Panc1 (cell line): ENCODE measurements around the gene ACO1. TPM values are rescaled to one million over a fixed set of nuclear protein-coding genes. Genes with fewer than 3 reads are reported as not detected.

Source experiments
- ATAC-seq: fragments of 200-7000 bp; cut with Tn5 transposase; 2 replicates; pipeline ENCODE4 v1.9.1; 2020; ENCODE audit warnings: mild to moderate bottlenecking, moderate library complexity
- BruUV-seq: library from RNA; stranded (reverse); fragments of 400-500 nt; replicated peaks from 2 replicates; lab custom pipeline; 2021; lab: Mats Ljungman, UMichigan
- CTCF ChIA-PET: fragments of 300-600 bp; sonication (Branson Sonifier 250); formaldehyde crosslinking; loops from one replicate; lab custom pipeline; 2022; ENCODE audit warnings: antibody characterized with exemption; lab: Charles Lee
- POLR2A ChIA-PET: fragments of 300-600 bp; sonication (Branson Sonifier 250); formaldehyde crosslinking; loops from one replicate; lab custom pipeline; 2022; ENCODE audit warnings: antibody characterized with exemption; lab: Charles Lee
- DNase-seq: peaks from one replicate; pipeline ENCODE4 v3.0.0-alpha.2; 2010; ENCODE audit warnings: low read depth, low spot score
- H3K27ac ChIP-seq: 2 replicates; pipeline ENCODE4 v1.5.1; 2011; ENCODE audit warnings: mild to moderate bottlenecking, low read length, inconsistent platforms
- H3K27me3 ChIP-seq: fragments of 200-500 bp; sonication (Bioruptor generic); 2 replicates; pipeline ENCODE4 v1.6.0; 2014; ENCODE audit warnings: low read length, inconsistent platforms; ENCODE audit not compliant: control insufficient read depth, insufficient read depth
- H3K36me3 ChIP-seq: fragments of 200-500 bp; sonication (Bioruptor generic); 2 replicates; pipeline ENCODE4 v1.5.1; 2014; ENCODE audit warnings: inconsistent platforms, mild to moderate bottlenecking, low read length, moderate library complexity; ENCODE audit not compliant: control insufficient read depth, insufficient read depth
- H3K4me1 ChIP-seq: 2 replicates; pipeline ENCODE4 v1.5.1; 2011; ENCODE audit warnings: inconsistent platforms, mild to moderate bottlenecking, low read length, moderate library complexity; ENCODE audit not compliant: control insufficient read depth, insufficient read depth
- H3K4me3 ChIP-seq, 2 experiments: 2 replicates each; pipeline ENCODE4 v1.5.1; 2011 to 2012; ENCODE audit warnings: low read depth in 2 of 2, low read length in 2 of 2, mild to moderate bottlenecking in 2 of 2, inconsistent platforms in 1 of 2, moderate library complexity in 1 of 2
- H3K9me3 ChIP-seq: fragments of 200-500 bp; sonication (Bioruptor generic); 2 replicates; pipeline ENCODE4 v1.5.1; 2014; ENCODE audit warnings: low read depth, mild to moderate bottlenecking, inconsistent platforms, low read length, moderate library complexity; ENCODE audit not compliant: control insufficient read depth, insufficient read depth
- CTCF ChIP-seq: fragments of 450-650 bp; IDR thresholded peaks from 2 replicates; pipeline ENCODE4 v1.5.1; 2017; ENCODE audit warnings: mild to moderate bottlenecking
- POLR2AphosphoS5 ChIP-seq: IDR thresholded peaks from 2 replicates; pipeline ENCODE4 v1.6.1; 2012; ENCODE audit warnings: mild to moderate bottlenecking, low read depth, low read length, moderate library complexity
- REST ChIP-seq, 2 experiments: IDR thresholded peaks; 2 replicates each; pipeline ENCODE4 v1.6.1; 2011 to 2012; ENCODE audit warnings: low read depth in 2 of 2, control low read depth in 1 of 2, low read length in 1 of 2, mild to moderate bottlenecking in 1 of 2, moderate library complexity in 1 of 2; ENCODE audit not compliant: insufficient read depth in 1 of 2
- SIN3A ChIP-seq: IDR thresholded peaks from 2 replicates; pipeline ENCODE4 v1.6.1; 2012; ENCODE audit warnings: low read depth, mild to moderate bottlenecking, low read length, moderate library complexity, borderline replicate concordance; ENCODE audit not compliant: insufficient read depth
- TCF7L2 ChIP-seq: IDR thresholded peaks from 2 replicates; pipeline ENCODE4 v1.6.1; 2011; ENCODE audit warnings: mild to moderate bottlenecking, low read depth, low read length, inconsistent platforms
- in situ Hi-C: cut with HindIII; loops from 2 replicates; pipeline ENCODE4 v1.10.0; 2016; ENCODE audit warnings: low sequenced_read_pairs, low pct_unique_long_range_greater_than_20kb
- intact Hi-C: fragments of 100-400 bp; cut with micrococcal nuclease; formaldehyde crosslinking; loops from one replicate; pipeline ENCODE4 v1.10.0; 2022; ENCODE audit not compliant: unreplicated experiment
- total RNA-seq: library from RNA; stranded (reverse); gene quantifications from one replicate; pipeline ENCODE4 v1.2.1, GENCODE V29; 2021; ENCODE audit not compliant: unreplicated experiment

The ACO1 gene
- total RNA-seq, 1 experiment from 2014 or later = 49.3 TPM

DNA sequence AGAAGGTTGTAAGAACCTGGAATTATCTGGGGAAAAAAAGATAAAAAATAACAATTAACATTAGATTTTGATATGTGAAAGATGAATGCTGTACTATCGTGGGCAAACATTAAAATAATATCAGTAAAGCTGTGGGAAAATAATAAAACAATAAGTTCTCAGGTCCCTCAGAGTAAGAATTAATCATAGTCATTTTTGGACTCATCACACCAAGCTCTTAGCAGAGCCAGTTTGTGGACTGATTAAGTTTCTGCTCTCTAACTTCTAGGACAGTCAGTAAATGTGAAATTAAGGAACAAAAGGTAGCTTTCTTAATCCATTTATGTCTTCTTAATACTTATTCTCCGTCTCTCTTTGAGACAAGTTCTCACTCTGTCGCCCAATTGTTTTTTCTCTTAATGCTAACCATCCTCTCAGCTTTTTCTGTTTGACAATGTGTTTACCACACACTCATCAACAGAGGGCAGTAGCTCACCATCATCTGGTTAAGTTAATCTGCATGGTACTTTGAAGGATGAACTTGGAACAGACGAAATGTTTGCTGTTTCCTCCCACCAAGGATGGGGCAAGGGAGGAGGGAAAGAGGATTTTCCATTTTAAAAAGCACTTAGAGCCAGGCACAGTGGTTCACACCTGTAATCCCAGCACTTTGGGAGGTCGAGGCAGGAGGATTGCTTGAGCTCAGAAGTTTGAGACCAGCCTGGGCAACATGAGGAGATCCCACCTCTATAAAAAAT, 5.3 kb upstream of the ACO1 start:
- CTCF ChIA-PET = interaction anchor here (0.5 to 4.0 kb wide), 18 partner anchors 33 to 1944 kb away, joined by 3 to 90 read pairs (median 3); partner anchors contain the start of genes NDUFB6 and RIGI
- H3K4me1 ChIP-seq = peaks cover 10% of the 10 kb centered on the region
- intact Hi-C loops = loop anchor here (1.0 to 10.0 kb wide), 6 partner anchors 54 to 593 kb away; no protein-coding TSS in a partner anchor
- DNase-seq (peak; percentile 62), ATAC-seq (peak; percentile 80)
- no peak overlapping the region for H3K27ac ChIP-seq
- TF ChIP-seq TCF7L2 = no peak
- peak; percentile 74 for TF ChIP-seq CTCF
- TF ChIP-seq SIN3A = no peak
- TF ChIP-seq REST (IDR thresholded peaks at IDR 0.05; ENCODE audit: insufficient read depth in 1 of 2, low read depth in 2 of 2, low read length in 1 of 2) = no peak
- TF ChIP-seq POLR2AphosphoS5 = no peak
- H3K27me3 ChIP-seq = peaks cover 4% of the 10 kb centered on the region; the same call in 1 of the 2 replicates
- in situ Hi-C loops = no loop called here
- no peaks in the 10 kb centered on the region for H3K36me3 ChIP-seq
- no peaks in the 10 kb centered on the region for H3K9me3 ChIP-seq
- no TSS peak for BruUV-seq
- POLR2A ChIA-PET = interaction anchor here (0.7 kb wide), 1 partner anchor 865 kb away, joined by 3 read pairs; no protein-coding TSS in a partner anchor
- no peak overlapping the region for H3K4me3 ChIP-seq

- no peak for TF ChIP-seq REST (IDR thresholded peaks at IDR 0.05; ENCODE audit: insufficient read depth in 1 of 2, low read depth in 2 of 2, low read length in 1 of 2)
- TF ChIP-seq POLR2AphosphoS5 = no peak
- peaks cover 4% of the 10 kb centered on the region; the same call in 1 of the 2 replicates for H3K27me3 ChIP-seq
- no peak overlapping the region for H3K4me3 ChIP-seq
- no peak overlapping the region for H3K27ac ChIP-seq
- in situ Hi-C loops (no loop called here), intact Hi-C loops (no loop called here)
- H3K36me3 ChIP-seq = no peaks in the 10 kb centered on the region
- POLR2A ChIA-PET = no interaction called here
- ATAC-seq (no peak), DNase-seq (no peak)
- H3K4me1 ChIP-seq = peaks cover 19% of the 10 kb centered on the region
- CTCF ChIA-PET = interaction anchor here (3.1 kb wide), 1 partner anchor 192 kb away, joined by 35 read pairs; the partner anchor contains the start of gene NDUFB6
- BruUV-seq = no TSS peak
- no peaks in the 10 kb centered on the region for H3K9me3 ChIP-seq
Observed at GRCh38 chr9:32380944-32381343, 3.5 kb upstream of the ACO1 start.
